Activated effector memory CD4-positive, alpha-beta T cell treated with anti-CD3 and anti-CD28 coated beads, Interleukin-2, amount 50 U/mL, for 16 hours (primary cell): ENCODE measurements around the gene MTTP.

Experiments used
- DNase-seq: peaks from one replicate; pipeline ENCODE4 v3.0.0-alpha.2; 2020

Gene MTTP

DNA sequence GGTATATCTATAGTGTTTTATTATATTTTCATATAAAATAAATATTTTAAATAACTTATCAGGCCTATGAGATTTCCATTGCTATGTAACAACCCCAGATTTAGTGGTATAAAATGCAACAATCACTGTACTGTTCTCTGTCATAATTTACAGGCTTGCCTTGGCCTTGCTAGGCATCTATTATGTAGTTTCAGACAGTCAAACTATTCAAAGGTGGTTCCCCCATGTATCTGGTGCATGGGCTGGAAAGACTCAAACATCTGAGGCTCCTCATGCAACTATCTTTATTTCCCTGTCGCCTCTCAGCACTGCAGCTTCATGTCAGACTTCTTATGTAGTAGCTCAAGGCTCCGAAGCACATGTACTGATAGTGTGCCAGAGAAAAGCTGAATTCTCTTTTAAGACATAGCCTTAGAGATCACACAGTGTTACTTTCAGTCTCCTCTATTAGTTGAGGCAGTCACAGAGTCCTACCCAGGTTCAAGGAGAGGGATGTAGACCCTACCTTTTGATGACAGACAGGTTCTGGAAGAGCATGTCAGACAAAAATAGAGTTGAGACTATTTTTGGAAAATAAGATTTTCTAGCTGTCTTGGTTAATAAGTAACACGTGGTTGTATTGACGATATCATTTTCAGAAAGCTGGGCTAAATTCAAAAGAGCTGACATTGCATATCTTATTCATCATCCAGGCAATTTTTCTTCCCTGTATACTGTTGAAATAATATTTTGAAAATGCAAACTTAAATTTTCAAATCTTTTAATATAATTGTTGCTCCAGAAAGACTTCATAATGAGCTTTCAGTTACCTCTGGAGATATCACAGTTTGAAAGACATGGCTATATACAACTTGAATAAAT is 19.4 kb downstream of the MTTP start:
- no peak for DNase-seq

GRCh38 chr4:99594818-99595217 is 20.2 kb downstream of the MTTP start:
- DNase-seq, result no peak

DNA sequence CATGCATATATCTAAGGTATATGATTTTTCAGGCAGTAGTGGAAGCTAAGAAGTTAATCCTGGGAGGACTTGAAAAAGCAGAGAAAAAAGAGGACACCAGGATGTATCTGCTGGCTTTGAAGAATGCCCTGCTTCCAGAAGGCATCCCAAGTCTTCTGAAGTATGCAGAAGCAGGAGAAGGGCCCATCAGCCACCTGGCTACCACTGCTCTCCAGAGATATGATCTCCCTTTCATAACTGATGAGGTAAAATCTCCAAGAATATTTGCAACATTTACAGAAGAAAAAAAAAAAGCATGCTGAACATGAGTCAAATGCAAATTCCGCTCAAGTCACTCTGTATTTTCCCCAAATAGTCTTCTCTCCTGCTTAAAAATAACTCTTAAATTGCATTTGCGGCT is 32.1 kb downstream of the MTTP start:
- no peak for DNase-seq

DNA sequence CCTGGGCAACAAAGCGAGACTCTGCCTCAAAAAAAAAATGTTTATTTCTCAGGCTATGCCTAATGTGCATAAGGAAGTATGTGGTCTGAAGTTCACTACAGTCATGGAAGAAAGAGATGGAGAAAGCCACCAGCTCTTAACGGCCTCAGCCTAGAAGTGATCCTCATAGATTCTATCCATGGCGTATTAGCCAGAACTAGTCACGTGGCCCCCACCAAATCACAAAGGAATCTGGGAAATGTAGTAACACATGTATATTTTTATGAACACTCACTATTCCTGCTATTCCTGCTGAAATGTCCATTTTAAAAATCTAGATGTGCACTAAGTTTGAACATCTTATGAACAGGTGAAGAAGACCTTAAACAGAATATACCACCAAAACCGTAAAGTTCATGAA is 33.8 kb downstream of the MTTP start:
- DNase-seq, result no peak

DNA sequence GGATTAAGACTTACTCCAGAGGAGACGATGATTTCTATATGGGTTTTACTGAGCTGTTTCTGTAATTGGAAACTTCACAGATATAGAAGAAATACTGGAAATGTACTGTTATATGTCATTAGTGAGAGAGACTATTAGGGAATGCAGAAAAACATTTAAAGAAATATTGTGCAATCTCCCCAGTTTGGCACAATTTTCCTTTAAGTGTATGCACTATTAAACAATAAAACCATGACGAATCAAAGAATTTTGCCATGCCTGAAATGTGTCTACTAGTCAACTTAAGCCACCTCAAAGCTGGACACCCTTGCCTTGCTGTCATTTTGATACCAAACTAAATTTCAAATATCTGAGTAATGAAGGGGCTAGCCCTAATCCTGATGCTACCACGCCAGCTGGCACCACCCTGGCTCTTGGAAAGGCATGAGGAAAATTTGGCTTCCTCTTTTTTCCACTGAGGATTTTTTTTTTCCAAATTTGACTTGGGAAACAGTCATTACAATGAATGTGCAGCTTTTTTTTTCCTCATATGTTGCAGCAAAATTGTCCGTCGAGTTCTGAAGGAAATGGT is 36.1 kb downstream of the MTTP start:
- DNase-seq, result no peak

DNA sequence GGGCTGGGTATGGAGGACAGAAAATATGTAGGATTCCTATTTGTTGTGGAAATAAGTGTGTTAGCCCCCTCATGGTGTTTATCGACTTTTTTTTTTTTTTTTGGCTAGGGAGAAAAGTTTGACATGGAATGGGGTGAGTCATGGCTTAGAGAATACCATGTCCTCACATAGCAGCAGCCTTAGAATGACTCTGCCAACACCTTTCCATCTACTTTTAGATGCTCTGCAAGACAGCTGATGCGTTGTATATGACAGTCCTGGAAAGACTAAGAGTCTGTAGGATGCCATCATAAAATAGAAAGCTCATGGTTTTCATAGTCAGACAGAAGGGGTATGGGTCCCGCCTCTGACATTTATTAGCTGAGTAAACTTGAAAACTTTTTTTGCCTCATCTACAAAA is 37.7 kb downstream of the MTTP start:
- DNase-seq, result no peak

GRCh38 chr4:99612704-99613103 is 38.1 kb downstream of the MTTP start:
- DNase-seq, result no peak

DNA sequence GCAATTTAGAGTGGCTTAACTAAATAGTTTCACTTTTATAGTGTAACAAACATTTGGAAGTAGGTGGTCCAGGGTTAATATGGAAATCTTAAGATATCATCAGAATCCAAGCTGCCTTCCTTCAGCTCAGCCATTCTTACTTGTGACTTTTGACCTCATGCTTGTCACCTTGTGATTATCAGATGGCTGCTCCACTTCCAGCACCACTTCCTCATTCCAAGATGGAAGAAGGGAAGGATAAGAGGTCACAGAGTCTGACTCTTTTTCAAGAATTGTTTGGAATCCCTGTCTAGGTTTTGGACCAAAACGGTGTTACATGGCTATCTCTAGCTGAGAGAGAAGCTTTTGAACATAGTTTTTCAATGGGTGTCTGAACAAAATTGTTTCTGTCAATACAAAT is 39.9 kb downstream of the MTTP start:
- no peak for DNase-seq

DNA sequence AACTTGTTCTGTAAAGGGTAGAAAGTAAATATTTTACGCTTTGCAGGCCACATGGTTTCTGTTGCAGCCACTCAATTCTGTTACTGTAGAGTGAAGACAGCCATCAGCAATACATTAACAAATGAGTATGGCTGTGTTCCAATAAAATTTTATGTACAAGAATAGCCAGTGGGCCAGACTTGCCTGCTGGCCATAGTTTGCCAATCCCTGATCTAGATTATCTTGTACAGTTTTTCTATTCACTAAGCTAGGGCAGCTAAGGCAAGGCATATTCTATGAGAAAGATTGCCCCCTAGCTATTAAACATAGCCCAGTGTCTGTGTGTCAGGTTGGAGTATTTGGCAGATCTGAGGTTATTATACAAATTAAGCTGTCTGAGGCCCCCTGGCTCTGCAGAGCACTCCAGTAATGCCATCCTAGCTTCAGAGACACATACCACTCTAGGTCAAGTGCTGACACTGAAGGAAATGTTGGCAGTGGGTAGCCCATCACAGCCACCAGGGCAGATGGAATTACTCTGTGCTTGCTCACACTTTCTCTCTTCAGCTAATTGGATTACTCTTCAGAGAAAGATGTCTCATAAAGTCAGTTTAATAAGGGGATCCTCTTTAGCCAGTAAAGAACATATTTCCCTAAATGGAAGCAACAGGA is 40.7 kb downstream of the MTTP start:
- DNase-seq, result no peak

- no peak for DNase-seq
Measured at GRCh38 chr4:99617374-99617773, 42.8 kb downstream of the MTTP start.

DNA sequence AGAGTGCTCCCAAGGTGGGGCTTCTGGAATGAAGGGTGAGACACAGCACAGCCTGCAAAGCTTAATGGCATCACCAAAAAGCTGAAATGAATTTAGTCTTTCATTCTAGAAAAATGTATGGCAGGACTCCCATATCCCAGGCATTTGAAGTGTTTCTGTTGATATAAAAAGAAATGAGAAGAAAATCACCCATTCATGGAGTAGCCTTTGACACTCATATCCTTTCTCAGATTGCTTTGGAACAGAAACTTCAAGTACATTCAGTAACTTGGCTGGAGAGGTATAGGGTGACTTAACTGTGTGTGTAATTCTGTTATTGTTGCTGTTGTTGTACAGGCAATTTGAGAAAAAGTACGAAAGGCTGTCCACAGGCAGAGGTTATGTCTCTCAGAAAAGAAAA is 47.7 kb downstream of the MTTP start:
- no peak for DNase-seq

DNA sequence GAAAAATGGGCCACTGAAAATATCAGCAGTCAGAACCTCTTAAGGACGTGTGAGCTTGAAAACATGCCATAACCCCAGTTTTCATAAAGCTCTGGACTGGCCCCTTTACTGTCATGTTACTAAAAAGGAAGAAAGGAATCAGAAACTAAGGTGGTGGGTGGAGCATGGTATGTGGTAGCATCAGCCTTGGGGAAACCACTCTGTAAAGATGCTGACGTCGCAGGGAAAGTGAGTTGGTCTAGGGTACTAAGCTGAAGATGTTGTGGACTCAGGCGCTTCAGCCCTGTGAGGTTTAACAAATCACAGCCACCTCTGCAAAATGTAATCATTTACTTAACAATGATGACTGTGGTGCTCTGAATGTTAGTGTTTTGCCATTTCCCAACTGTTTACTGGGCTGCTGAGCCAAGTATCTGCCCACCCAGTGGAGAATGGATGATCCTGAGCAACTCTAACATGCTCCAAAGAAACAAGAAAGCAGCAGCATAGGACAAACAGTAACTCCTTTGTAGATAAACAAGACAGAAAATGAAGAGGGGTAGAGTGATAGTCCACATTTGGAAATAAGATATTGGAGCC is 49.6 kb downstream of the MTTP start:
- no peak for DNase-seq

- DNase-seq, result no peak
Measured at GRCh38 chr4:99625369-99625768, 50.7 kb downstream of the MTTP start.

GRCh38 chr4:99628040-99628439 is 53.4 kb downstream of the MTTP start:
- DNase-seq, result no peak

- DNase-seq, result no peak
Measured at GRCh38 chr4:99629962-99630554, 55.4 kb downstream of the MTTP start.

DNA sequence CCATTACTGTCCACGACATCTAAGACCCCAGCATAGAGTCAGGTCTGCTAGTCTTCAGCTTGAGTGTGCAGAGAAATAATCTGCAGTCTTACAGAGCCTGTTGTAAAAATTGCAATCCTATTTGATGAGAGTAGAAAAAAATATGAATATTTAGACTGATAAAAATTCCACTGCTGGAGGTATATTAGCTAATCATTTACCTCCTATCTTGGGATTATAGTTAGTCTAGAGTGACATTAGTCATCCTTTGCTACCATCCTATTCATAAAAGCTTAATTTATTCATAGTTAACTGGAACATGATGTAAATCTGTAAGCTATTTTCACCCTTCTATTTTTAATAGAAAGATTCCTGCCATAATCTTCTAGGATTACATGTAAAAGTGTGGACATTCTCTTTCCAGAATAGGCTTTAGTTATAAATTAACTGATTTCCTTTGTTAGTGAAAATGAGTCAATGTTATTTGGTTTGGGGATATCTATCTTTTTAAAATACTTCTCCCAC is 56.3 kb downstream of the MTTP start:
- no peak for DNase-seq

- DNase-seq, result no peak
Measured at GRCh38 chr4:99633772-99634171, 59.1 kb downstream of the MTTP start.

DNA sequence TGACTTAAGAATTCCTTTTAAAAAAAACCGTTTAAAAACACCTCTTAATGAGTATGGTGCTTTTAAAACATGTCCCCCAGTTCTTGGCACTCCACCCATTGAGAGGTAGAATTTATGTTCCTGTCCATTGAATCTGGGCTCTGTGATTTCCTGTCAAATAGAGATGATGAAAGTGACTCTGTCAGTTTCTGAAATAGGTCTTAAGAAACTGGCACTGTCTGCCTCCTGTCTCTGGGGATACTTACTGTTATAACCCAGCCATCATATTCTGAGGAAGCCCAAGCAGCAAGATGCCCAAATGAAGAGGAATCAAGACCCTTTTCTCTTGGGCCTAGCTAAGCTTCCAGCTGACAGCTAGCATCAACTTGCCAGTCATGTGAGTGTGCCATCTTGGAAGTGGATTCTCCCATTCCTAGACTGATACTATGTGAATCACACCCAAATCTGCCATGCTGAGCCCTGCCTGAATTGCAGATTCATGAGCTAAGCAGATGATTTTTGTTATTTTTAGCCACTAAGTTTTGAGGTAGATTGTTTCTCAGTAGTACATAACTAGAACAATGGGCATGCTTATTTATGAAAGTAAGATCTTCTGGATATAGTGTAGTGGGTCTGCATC is 60.2 kb downstream of the MTTP start:
- DNase-seq, result no peak

GRCh38 chr4:99635601-99636000 is 61.0 kb downstream of the MTTP start:
- no peak for DNase-seq

GRCh38 chr4:99636422-99636821 is 61.8 kb downstream of the MTTP start:
- DNase-seq, result no peak

GRCh38 chr4:99637174-99637573 is 62.5 kb downstream of the MTTP start:
- DNase-seq, result no peak

DNA sequence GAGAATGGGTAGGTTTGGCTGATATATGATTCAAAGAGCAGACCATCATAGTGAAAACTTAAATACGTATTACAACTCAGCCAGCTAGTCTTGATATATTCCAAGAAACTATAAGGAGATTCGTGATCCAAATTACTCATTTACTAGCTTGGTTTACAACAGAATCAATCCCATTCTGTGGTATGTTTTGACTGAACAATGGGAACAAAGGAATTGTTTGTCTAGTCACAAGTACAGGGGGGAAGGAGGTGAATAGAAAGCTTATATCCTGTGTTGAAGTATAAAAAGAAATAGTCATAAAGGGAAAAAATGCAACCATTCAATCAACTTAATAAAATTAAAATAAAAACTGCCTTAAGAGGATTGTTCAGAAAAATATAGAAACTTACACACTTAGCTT is 66.1 kb downstream of the MTTP start:
- DNase-seq, result no peak
